DLD1 (cell line): ENCODE measurements around the gene CPXM2.

ENCODE experiments used
- in situ Hi-C: cut with HindIII; loops from 2 replicates; pipeline ENCODE4 v1.10.0; 2017; ENCODE audit warnings: low sequenced_read_pairs

CPXM2 gene

GRCh38 chr10:123778719-123779517 lies 112.7 kb downstream of the CPXM2 start:
- in situ Hi-C loops: no loop called here

- in situ Hi-C loops: no loop called here
These were observed 113.7 kb downstream of the CPXM2 start for GRCh38 chr10:123777881-123778280.

DNA sequence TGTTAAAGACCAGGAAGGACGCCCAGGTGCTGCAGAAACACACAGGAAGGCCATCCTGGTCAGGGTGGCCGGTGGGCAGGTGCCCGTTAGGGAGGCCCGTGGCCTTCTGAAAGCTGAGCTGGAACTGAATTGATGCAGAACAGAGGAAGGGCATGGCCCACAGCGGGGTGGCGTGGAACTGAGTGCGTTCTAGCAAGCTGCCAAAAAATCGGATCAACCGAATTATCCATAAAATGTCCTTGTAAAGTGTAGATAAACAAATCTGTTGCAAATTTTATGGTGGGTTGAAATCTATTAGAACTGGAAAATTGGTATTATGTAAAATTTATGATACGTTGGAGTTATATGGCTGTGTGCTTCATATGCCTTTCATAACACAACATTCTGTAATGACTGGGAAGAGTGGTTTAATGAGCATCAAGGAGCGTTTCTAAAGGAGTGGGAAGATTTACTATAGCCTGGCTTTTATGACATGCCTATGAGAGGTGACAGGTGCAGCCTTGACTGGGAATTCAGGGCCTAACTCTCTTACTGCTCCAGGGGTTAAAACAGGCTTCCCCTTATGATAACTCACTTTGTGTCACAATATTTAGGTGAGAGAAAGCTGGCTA lies 117.4 kb downstream of the CPXM2 start:
- in situ Hi-C loops: no loop called here

GRCh38 chr10:123772645-123773508 lies 118.7 kb downstream of the CPXM2 start:
- in situ Hi-C loops: no loop called here

- in situ Hi-C loops: no loop called here
These were observed 119.5 kb downstream of the CPXM2 start for GRCh38 chr10:123771877-123772644.

- in situ Hi-C loops: no loop called here
These were observed 122.0 kb downstream of the CPXM2 start for GRCh38 chr10:123769647-123770046.

- in situ Hi-C loops: no loop called here
These were observed 124.8 kb downstream of the CPXM2 start for GRCh38 chr10:123766761-123767160.

DNA sequence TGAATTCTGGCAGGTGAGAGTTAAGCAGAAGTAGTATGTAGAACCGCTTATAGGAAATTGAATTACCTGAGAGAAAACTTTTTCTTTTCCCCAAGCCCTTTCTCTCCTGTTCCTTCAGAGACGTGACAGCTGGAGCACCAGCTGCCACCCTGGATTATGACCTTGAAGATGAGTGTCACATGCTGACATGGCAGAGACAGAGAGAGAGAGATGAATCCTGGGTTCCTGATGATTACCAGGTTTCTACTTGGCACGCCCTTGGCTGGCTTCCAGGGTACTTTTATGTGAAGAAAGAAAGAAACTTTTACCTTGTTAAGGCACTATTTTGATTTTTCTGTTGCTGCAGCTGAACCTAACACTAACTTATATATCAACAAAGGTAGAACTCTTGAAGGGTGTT lies 125.6 kb downstream of the CPXM2 start:
- in situ Hi-C loops: no loop called here

GRCh38 chr10:123761666-123762230 lies 129.9 kb downstream of the CPXM2 start:
- in situ Hi-C loops: no loop called here

DNA sequence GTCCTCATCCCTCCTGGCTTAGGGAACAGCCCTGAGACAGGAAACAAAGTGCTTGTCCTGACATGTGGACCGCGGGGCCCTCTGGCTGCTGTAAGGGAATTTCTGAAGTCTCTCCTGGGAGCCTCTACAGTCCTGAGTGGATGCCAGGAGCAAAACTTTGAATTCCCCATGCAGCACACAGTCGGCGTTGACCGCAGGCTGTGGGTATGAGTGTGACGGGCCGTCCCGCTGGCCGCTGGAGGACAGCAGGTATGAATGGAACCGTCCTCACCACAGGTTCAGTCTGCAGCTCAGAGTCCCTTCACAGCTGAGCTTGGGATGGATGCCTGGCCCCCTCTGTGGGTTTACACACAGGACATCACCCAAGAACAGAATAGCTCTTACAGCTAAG lies 130.6 kb downstream of the CPXM2 start:
- in situ Hi-C loops: no loop called here

DNA sequence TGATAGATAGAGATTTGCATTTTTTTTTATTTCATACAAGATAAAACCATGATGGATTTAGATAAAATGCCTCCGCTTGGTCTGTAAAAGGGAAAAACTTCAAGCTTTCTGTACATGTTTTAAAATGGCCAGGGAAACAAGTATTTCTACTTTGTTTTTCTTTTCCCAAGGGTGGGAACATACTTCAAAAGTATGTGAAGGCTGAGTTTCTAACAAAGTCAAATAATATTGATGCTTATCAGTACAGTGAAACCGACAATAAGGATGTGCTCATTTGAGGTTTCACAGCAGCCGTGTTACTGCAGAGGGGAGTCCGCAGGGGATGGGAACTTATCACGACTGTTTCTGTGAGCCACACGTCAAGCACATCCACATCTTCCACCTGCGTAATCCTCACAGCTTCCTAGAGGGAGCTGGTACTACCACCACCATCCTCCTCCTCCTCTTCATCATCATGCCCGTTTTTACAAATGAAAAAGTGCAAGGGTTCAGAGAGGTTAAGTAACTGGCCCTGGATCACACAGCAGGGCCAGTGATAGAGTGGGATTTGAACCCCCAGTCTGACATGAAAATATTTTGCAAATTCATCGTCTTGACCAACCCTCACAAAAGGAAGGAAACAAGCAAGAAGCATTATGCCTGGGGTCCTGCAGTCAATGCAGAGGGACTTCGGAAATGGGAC lies 131.1 kb downstream of the CPXM2 start:
- in situ Hi-C loops: no loop called here

- in situ Hi-C loops: no loop called here
These were observed 132.0 kb downstream of the CPXM2 start for GRCh38 chr10:123759501-123760031.

DNA sequence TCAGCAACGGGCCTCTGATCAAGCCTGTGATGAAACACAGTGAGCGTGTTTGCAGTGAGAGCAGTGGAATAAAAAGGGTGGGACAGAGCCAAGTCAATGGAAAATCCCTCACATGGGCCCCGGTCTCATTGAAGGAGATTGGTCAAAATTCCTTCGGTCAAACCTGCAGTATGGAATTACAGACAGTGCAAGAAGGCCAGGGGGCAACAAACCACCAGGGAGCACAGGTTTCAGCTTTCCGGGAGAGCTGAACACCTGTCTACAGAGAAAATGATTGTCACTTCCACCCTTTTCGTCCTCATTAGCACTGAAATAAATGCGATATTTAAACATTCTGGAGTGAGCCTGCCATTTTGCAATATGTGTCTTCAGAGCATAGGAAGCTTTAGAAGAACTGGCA lies 132.6 kb downstream of the CPXM2 start:
- in situ Hi-C loops: no loop called here

DNA sequence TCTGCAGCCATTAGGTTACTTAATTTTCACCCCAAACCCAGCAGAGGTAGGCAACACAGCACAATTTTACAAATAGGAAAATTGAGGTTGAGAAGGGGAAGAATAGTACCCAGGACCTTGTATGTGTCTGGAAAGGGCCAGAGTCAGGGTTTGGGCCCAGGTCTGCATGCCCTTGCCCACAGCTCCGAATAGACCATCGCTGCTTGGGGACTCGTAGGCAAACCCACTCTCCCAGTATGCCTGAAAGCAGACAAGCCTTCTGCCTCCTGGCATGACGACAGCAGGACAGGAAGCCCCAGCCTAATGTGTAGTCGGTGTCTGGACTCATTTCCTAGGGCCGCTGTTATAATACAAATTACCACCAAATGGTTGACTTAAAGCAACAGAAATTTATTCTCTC lies 133.8 kb downstream of the CPXM2 start:
- in situ Hi-C loops: no loop called here

DNA sequence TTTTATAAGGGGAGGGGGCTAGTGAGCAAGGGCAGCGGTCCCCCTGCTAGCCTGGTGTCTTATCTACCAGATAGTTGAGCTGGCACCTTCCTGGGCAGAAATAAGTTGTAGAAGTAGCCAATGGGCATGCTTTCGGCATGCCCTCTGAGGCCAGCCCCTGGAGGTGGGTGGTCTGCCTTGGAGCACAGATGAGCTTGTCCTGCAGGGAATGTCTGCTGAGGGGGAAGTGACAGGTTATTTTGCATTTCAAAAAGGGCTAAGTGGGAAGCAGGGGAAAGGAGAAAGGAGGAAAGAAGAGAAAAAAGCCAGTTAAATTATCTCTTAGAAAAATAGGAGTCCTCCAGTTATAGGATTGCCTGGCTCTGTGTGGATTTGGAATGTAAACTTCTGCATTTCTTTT lies 136.5 kb downstream of the CPXM2 start:
- in situ Hi-C loops: no loop called here

- in situ Hi-C loops: no loop called here
These were observed 137.5 kb downstream of the CPXM2 start for GRCh38 chr10:123754123-123754522.

GRCh38 chr10:123751342-123752134 lies 140.1 kb downstream of the CPXM2 start:
- in situ Hi-C loops: no loop called here

- in situ Hi-C loops: no loop called here
These were observed 140.7 kb downstream of the CPXM2 start for GRCh38 chr10:123750901-123751300.

GRCh38 chr10:123748711-123749110 lies 142.9 kb downstream of the CPXM2 start:
- in situ Hi-C loops: no loop called here
